Measurements from ENCODE around the gene METTL13. TPM values are rescaled to one million over a fixed set of nuclear protein-coding genes. Genes with fewer than 3 reads are reported as not detected.

Gene METTL13
- polyA plus RNA-seq, 1 donor from 2014 or later = 8.4 TPM

- Histone ChIP-seq H3K27me3 (ENCODE audit: insufficient read depth, low read depth, low read length) (no peaks in the 10 kb centered on the region), H3K4me3 (ENCODE audit: low read length) (no peak overlapping the region), H3K36me3 (ENCODE audit: insufficient read depth, low read length) (peaks cover 9% of the 10 kb centered on the region), H2AFZ (ENCODE audit: low read depth, low read length) (no peak overlapping the region), H3K79me2 (replicated peaks; ENCODE audit: insufficient read depth, low read length) (peaks cover 11% of the 10 kb centered on the region), H3K9me2 (ENCODE audit: insufficient read depth, low read length) (no peaks in the 10 kb centered on the region), H3K27ac (ENCODE audit: low read length) (no peak overlapping the region), H4K20me1 (ENCODE audit: insufficient read depth) (no peaks in the 10 kb centered on the region), H3K9me3 (ENCODE audit: low read length) (no peaks in the 10 kb centered on the region), H3F3A (ENCODE audit: insufficient read depth, low read length, poor library complexity, severe bottlenecking) (no peaks in the 10 kb centered on the region), H3K4me2 (ENCODE audit: low read length) (no peak overlapping the region), H3K9ac (ENCODE audit: low read length) (no peak overlapping the region)
- TF ChIP-seq REST (IDR thresholded peaks at IDR 0.05; ENCODE audit: borderline replicate concordance) (no peak), SMC3 (conservative IDR thresholded peaks at IDR 0.05; ENCODE audit: poor library complexity) (no peak), TAF1 (IDR thresholded peaks at IDR 0.05; ENCODE audit: low read depth) (no peak), EZH2 (IDR thresholded peaks at IDR 0.05; ENCODE audit: borderline replicate concordance, insufficient read depth, low read length, poor library complexity, severe bottlenecking) (no peak), CTCF (IDR thresholded peaks at IDR 0.05; ENCODE audit: poor library complexity, severe bottlenecking) (no peak), RAD21 (conservative IDR thresholded peaks at IDR 0.05) (no peak), POLR2AphosphoS5 (IDR thresholded peaks at IDR 0.05) (no peak), EP300 (conservative IDR thresholded peaks at IDR 0.05; ENCODE audit: poor library complexity, severe bottlenecking) (no peak), MXI1 (conservative IDR thresholded peaks at IDR 0.05; ENCODE audit: poor library complexity, severe bottlenecking) (no peak)
Observed at GRCh38 chr1:171787686-171788480, 6.4 kb downstream of the METTL13 start.

- Histone ChIP-seq H3K79me2 (replicated peaks; ENCODE audit: insufficient read depth, low read length) (peaks cover 5% of the 10 kb centered on the region), H3K4me2 (ENCODE audit: low read length) (no peak overlapping the region)
- no peak for TF ChIP-seq MXI1 (conservative IDR thresholded peaks at IDR 0.05; ENCODE audit: poor library complexity, severe bottlenecking)
- no peak for TF ChIP-seq RAD21 (conservative IDR thresholded peaks at IDR 0.05)
Observed at GRCh38 chr1:171788696-171789095, 7.2 kb downstream of the METTL13 start.

More at GRCh38 chr1:171788696-171789095, 7.2 kb downstream of the METTL13 start:
- H3K27ac ChIP-seq (ENCODE audit: low read length) = no peak overlapping the region
- H4K20me1 ChIP-seq (ENCODE audit: insufficient read depth) = no peaks in the 10 kb centered on the region
- H3K27me3 ChIP-seq (ENCODE audit: insufficient read depth, low read depth, low read length) = no peaks in the 10 kb centered on the region
- H3K4me3 ChIP-seq (ENCODE audit: low read length) = no peak overlapping the region
- no peaks in the 10 kb centered on the region for H3F3A ChIP-seq (ENCODE audit: insufficient read depth, low read length, poor library complexity, severe bottlenecking)
- H3K36me3 ChIP-seq (ENCODE audit: insufficient read depth, low read length) = peaks cover 9% of the 10 kb centered on the region
- no peak overlapping the region for H2AFZ ChIP-seq (ENCODE audit: low read depth, low read length)
- H3K9me3 ChIP-seq (ENCODE audit: low read length) = no peaks in the 10 kb centered on the region
- H3K9me2 ChIP-seq (ENCODE audit: insufficient read depth, low read length) = no peaks in the 10 kb centered on the region
- no peak overlapping the region for H3K9ac ChIP-seq (ENCODE audit: low read length)

Data from neural cell (in vitro differentiated cells).